Body of pancreas (tissue), 4 donors: ENCODE results near the gene SCG2. TPM values are rescaled to one million over a fixed set of nuclear protein-coding genes. Genes with fewer than 3 reads are reported as not detected.

Source experiments
- ATAC-seq: fragments of 150-250 bp; one replicate; pipeline ENCODE4 v1.9.1; 2016
- DNase-seq, 4 donors: peaks; one replicate each; pipeline ENCODE4 v3.0.0-alpha.2; 2019
- H3K27ac ChIP-seq, 4 donors: fragments of 200-600 bp; sonication (generic); 1 replicate in 3 of 4; 2 replicates in 1 of 4; pipeline versions ENCODE4 v1.5.1 to v1.6.1; 2016 to 2019; ENCODE audit warnings: mild to moderate bottlenecking in 1 of 4, mixed read lengths in 1 of 4, moderate library complexity in 1 of 4
- H3K27me3 ChIP-seq, 2 donors: fragments of 200-600 bp; sonication (generic); one replicate each; pipeline ENCODE4 v1.6.0; 2016; ENCODE audit warnings: mild to moderate bottlenecking in 1 of 2
- H3K36me3 ChIP-seq, 2 donors: fragments of 200-600 bp; sonication (generic); replicated peaks in 1 of 2; 2 replicates each; pipeline ENCODE4 v1.5.1; 2016; ENCODE audit warnings: low read depth in 2 of 2; ENCODE audit not compliant: insufficient read depth in 1 of 2
- H3K4me1 ChIP-seq: fragments of 200-600 bp; sonication (generic); one replicate; pipeline ENCODE4 v1.6.0; 2016
- H3K4me3 ChIP-seq, 2 donors: fragments of 200-600 bp; sonication (generic); 1 replicate in 1 of 2; 2 replicates in 1 of 2; pipeline ENCODE4 v1.5.1; 2016 to 2019
- H3K9me3 ChIP-seq, 3 donors: fragments of 200-600 bp; sonication (generic); 1 replicate in 2 of 3; 2 replicates in 1 of 3; pipeline ENCODE4 v1.5.1; 2016
- POLR2A ChIP-seq, 3 donors: fragments of 450-650 bp; IDR thresholded peaks; one replicate each; pipeline ENCODE4 v1.6.1; 2016; ENCODE audit warnings: antibody characterized with exemption in 3 of 3, mild to moderate bottlenecking in 2 of 3
- WGBS, 2 donors: methylation state at CpG; one replicate each; pipeline ENCODE4 v1.1.5; 2017; 5-methylcytosine and 5-hydroxymethylcytosine counted together
- intact Hi-C: fragments of 100-400 bp; cut with DNase I; formaldehyde crosslinking; loops from one replicate; pipeline ENCODE4 v1.15.1; 2023
- total RNA-seq, 2 donors: library from RNA; depleted of rRNA; stranded (reverse); fragments of >200 nt; gene quantifications; one replicate each; pipeline ENCODE4 v1.1.0, GENCODE V29; 2016
- TF ChIP-seq, protein P1 (sequence below), 7 experiments: fragments of 450-650 bp in 4 of 7; fragments of 200-600 bp in 3 of 7; sonication (generic) in 3 of 7; IDR thresholded peaks; one replicate each; pipeline ENCODE4 v1.5.1; 2016 to 2019; ENCODE audit warnings: antibody characterized with exemption in 7 of 7

Gene SCG2
- total RNA-seq, 2 donors from 2014 or later, result 12.5 to 13.0 TPM

DNA sequence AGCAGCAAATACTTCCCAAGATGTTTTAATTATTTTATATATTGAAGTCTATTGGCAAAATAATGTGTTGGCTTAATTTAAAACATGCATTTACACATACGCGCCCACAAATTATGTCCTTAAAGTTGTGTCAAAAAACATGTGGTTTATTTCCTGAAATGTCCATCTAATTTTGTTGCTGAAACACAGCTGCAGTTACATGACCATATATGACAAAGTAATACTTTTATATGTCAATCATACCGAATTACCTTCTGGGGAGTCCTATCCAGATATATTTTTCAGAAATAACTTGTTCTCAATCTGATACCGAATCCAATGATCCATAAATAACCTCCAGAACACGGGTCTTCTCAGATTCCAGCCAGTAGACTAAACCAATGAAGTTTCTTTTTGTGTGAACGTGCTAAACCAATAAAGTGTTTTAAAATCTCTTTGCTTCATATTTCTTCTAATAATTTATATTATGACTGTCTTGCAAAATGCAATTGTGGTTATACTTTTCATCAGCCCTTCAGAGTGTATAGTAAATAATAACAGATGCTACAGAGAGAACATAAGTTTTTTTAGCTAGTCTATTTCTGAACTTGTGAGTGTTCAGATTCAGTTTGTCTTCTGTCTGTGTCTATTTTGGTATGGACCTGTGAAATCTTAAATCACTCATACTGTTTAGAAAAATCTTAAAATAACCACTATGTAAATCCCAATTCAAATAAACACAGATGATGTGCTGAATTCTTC, 2.4 kb downstream of the SCG2 start:
- intact Hi-C loops, result no loop called here
- ATAC-seq (no peak), DNase-seq (no peak)
- Histone ChIP-seq H3K36me3 (no peaks in the 10 kb centered on the region), H3K9me3 (no peaks in the 10 kb centered on the region), H3K4me1 (no peaks in the 10 kb centered on the region), H3K27me3 (no peaks in the 10 kb centered on the region), H3K27ac (no peak overlapping the region), H3K4me3 (no peak overlapping the region)
- TF ChIP-seq POLR2A (IDR thresholded peaks at IDR 0.05), result no peak
- TF ChIP-seq, protein P1, sequence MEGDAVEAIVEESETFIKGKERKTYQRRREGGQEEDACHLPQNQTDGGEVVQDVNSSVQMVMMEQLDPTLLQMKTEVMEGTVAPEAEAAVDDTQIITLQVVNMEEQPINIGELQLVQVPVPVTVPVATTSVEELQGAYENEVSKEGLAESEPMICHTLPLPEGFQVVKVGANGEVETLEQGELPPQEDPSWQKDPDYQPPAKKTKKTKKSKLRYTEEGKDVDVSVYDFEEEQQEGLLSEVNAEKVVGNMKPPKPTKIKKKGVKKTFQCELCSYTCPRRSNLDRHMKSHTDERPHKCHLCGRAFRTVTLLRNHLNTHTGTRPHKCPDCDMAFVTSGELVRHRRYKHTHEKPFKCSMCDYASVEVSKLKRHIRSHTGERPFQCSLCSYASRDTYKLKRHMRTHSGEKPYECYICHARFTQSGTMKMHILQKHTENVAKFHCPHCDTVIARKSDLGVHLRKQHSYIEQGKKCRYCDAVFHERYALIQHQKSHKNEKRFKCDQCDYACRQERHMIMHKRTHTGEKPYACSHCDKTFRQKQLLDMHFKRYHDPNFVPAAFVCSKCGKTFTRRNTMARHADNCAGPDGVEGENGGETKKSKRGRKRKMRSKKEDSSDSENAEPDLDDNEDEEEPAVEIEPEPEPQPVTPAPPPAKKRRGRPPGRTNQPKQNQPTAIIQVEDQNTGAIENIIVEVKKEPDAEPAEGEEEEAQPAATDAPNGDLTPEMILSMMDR (IDR thresholded peaks at IDR 0.05), result no peak
- 50 to 55% methylated on average over 6 of the region's 6 CpGs for WGBS, 2 donors

DNA sequence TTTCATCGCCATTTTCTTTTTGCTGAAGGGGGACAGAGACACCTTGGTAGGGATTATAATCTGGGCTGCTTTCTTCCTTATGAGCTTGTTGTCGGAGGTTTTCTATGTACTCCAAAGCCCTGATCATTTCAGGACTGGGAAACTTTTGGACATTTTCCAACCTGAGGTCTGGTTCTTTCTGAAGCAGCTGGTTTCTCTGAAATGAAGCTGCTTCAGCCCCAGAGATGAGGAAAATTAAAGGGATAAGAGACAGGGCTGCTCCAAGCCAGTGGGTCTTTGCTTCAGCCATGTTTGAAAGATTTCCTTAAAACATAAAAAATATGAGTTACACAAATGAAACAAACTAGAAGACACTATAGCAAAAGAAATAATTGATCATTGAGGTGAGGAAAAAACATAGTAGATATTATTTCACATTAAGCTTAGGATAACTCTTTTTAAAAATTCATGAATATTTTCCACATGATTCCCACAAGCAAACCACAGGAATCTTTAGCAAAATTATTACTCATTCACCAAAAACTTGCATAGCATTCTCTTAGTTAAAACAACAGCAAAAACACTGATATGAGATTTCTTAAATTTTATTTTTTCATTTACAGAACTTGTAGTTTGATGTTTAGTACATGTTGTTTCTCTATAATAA, 3.0 kb downstream of the SCG2 start:
- TF ChIP-seq, protein P1 (IDR thresholded peaks at IDR 0.05), result no peak
- TF ChIP-seq POLR2A (IDR thresholded peaks at IDR 0.05), result no peak
- H3K27ac ChIP-seq, result no peak overlapping the region
- WGBS, 2 donors, result 63 to 73% methylated on average over 2 of the region's 2 CpGs

DNA sequence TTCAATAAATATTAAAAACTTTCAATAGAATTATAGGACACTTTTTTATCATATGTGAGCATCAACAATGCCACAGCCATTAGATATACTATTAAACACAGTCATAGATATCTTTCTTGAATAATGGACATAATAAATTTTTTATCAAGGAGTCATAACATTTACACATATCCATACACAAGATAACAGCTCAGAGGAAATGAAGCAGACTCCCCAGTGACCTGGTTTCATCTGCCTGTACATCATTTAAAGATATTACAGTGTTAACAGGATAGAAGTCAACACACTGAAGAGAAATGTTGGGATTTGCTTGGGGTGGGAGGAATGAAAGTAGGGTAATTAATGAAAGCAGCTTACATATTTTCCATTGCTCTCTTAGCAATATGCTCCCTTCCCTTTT, 5.1 kb downstream of the SCG2 start:
- H3K4me3 ChIP-seq, result no peak overlapping the region
- ATAC-seq (no peak), DNase-seq (no peak)
- H3K27me3 ChIP-seq, result no peaks in the 10 kb centered on the region
- no peaks in the 10 kb centered on the region for H3K4me1 ChIP-seq
- no peak for TF ChIP-seq POLR2A (IDR thresholded peaks at IDR 0.05)
- TF ChIP-seq, protein P1 (IDR thresholded peaks at IDR 0.05), result no peak
- no peak overlapping the region for H3K27ac ChIP-seq
- H3K9me3 ChIP-seq, result no peaks in the 10 kb centered on the region
- no peaks in the 10 kb centered on the region for H3K36me3 ChIP-seq
- intact Hi-C loops, result no loop called here

More for the DNA sequence above, 3.0 kb downstream of the SCG2 start:
- H3K4me3 ChIP-seq, result no peak overlapping the region
- DNase-seq (peak in 1 of 4 donors; percentile 6), ATAC-seq (no peak)
- H3K4me1 ChIP-seq, result no peaks in the 10 kb centered on the region
- intact Hi-C loops, result no loop called here
- H3K36me3 ChIP-seq, result no peaks in the 10 kb centered on the region
- no peaks in the 10 kb centered on the region for H3K27me3 ChIP-seq
- no peaks in the 10 kb centered on the region for H3K9me3 ChIP-seq

DNA sequence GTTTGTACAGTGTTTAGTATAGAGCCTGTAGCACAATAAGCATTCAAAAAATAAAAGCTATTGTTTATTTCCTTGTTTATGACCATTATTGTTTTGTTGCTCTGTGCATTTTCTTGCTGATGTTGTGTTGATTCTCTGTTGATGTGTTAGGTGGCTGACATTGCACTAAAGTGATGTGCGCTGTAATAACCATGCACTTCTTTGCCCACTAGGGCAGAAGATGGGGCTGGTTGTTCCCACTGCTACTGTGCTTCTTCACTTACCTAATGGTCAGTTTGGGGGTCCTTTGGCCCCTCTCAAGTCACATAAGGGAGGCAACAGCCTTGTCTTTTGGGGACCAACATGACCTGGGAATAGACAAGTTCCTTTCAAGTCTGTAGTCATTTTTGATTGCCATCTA, 6.0 kb downstream of the SCG2 start:
- Histone ChIP-seq H3K4me3 (no peak overlapping the region), H3K27ac (no peak overlapping the region), H3K9me3 (no peaks in the 10 kb centered on the region), H3K27me3 (no peaks in the 10 kb centered on the region), H3K36me3 (no peaks in the 10 kb centered on the region), H3K4me1 (no peaks in the 10 kb centered on the region)
- TF ChIP-seq POLR2A (IDR thresholded peaks at IDR 0.05), result no peak
- TF ChIP-seq, protein P1 (IDR thresholded peaks at IDR 0.05), result no peak
- intact Hi-C loops, result no loop called here
- DNase-seq (no peak), ATAC-seq (no peak)
- WGBS, 2 donors, result 83 to 94% methylated on average over 1 of the region's 1 CpG
